AG10803 (cell line): Measurements from ENCODE around the gene RPS26.

Source experiments
- DNase-seq: peaks from one replicate; pipeline ENCODE4 v3.0.0; 2010; ENCODE audit warnings: low read depth
- H3K4me3 ChIP-seq: 2 replicates; pipeline ENCODE4 v1.5.1; 2011; ENCODE audit warnings: mild to moderate bottlenecking, low read length, control low read depth
- TF ChIP-seq, protein P1 (sequence below): conservative IDR thresholded peaks from 2 replicates; pipeline ENCODE4 v1.5.1; 2011; ENCODE audit warnings: mild to moderate bottlenecking, low read length, control low read depth, inconsistent platforms

RPS26 gene

GRCh38 chr12:56081393-56082347 is 40.0 kb downstream of the RPS26 start:
- DNase-seq: no peak
- TF ChIP-seq, protein P1, sequence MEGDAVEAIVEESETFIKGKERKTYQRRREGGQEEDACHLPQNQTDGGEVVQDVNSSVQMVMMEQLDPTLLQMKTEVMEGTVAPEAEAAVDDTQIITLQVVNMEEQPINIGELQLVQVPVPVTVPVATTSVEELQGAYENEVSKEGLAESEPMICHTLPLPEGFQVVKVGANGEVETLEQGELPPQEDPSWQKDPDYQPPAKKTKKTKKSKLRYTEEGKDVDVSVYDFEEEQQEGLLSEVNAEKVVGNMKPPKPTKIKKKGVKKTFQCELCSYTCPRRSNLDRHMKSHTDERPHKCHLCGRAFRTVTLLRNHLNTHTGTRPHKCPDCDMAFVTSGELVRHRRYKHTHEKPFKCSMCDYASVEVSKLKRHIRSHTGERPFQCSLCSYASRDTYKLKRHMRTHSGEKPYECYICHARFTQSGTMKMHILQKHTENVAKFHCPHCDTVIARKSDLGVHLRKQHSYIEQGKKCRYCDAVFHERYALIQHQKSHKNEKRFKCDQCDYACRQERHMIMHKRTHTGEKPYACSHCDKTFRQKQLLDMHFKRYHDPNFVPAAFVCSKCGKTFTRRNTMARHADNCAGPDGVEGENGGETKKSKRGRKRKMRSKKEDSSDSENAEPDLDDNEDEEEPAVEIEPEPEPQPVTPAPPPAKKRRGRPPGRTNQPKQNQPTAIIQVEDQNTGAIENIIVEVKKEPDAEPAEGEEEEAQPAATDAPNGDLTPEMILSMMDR: no peak
- no peak overlapping the region for H3K4me3 ChIP-seq

- no peak for DNase-seq
- no peak overlapping the region for H3K4me3 ChIP-seq
- TF ChIP-seq, protein P1: no peak
These were observed 40.7 kb downstream of the RPS26 start for GRCh38 chr12:56082382-56082781.

- H3K4me3 ChIP-seq: no peak overlapping the region
- no peak for DNase-seq
These were observed 41.2 kb downstream of the RPS26 start for GRCh38 chr12:56082967-56083366.

GRCh38 chr12:56084958-56085543 is 43.3 kb downstream of the RPS26 start:
- no peak for DNase-seq

More at GRCh38 chr12:56082967-56083366, 41.2 kb downstream of the RPS26 start:
- TF ChIP-seq, protein P1: no peak

DNA sequence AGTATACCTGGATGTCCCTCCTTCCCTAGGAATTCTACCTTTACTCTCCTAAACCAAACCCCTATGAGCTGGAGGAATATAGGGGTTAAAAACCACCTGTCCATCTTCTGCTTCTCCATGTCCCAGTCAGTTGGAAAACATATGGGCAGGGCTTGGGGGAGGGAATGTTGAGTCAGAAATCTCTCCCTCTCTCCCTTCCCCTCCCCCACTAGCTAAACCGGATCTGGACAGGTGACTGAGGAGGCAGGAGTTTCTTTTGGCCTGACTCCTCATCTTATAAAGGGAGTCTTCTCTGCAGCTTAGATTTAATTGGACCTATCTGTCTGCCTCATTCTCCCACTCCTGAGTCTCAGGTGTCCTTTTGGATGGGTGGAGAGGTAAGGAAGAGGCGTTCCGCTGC is 44.4 kb downstream of the RPS26 start:
- no peak overlapping the region for H3K4me3 ChIP-seq
- TF ChIP-seq, protein P1: no peak
- no peak for DNase-seq

More at GRCh38 chr12:56084958-56085543, 43.3 kb downstream of the RPS26 start:
- H3K4me3 ChIP-seq: no peak overlapping the region
- TF ChIP-seq, protein P1: peak; percentile 29

DNA sequence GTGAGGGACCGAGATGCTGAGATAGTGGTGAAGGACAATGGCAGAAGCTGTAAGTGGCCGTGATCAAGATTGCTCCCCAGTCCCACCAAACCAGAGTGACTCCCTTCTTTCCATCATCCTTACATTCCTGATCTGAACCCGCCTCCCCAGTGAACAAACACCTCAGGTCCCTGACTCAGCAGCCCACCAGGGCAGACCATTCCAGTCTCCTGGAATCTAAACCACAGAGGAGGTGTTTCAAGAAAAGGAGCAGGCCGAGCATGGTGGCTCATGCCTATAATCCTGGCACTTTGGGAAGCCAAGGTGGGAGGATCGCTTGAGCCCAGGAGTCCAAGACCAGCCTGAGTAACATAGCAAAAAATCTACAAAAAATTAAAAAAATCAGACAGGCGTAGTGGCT is 44.9 kb downstream of the RPS26 start:
- TF ChIP-seq, protein P1: no peak
- no peak overlapping the region for H3K4me3 ChIP-seq
- no peak for DNase-seq
